NCI-H524 treated with DMSO at 0.1 percent for 48 hours (cell line): ENCODE results near the gene KRTAP4-9.
"Not testable (repeated sequence)": the region's sequence is repeated elsewhere in the genome, so short reads cannot be mapped to it uniquely, and the experiment has no call there.

Source experiments
- DNase-seq: peaks from one replicate; lab custom pipeline; 2025; lab: John Stamatoyannopoulos, UW

The KRTAP4-9 gene

GRCh38 chr17:41098042-41098441, 7.1 kb upstream of the KRTAP4-9 start, which contains the start of gene KRTAP4-8:
KRTAP4-8 (minus strand) TSS chr17:41098142; CDS start chr17:41098084, 58 bp downstream.
- no peak for DNase-seq

- no peak for DNase-seq
These were observed 6.7 kb upstream of the KRTAP4-9 start for GRCh38 chr17:41098481-41098880.

- DNase-seq: not testable (repeated sequence)
These were observed 5.3 kb upstream of the KRTAP4-9 start for GRCh38 chr17:41099682-41100480.

- no peak for DNase-seq
These were observed 3.5 kb upstream of the KRTAP4-9 start, which contains the start of gene KRTAP4-16 for GRCh38 chr17:41101586-41102259. KRTAP4-16 (minus strand) TSS chr17:41102209; CDS start chr17:41102209, 0 bp downstream.

GRCh38 chr17:41103896-41104295, 1.3 kb upstream of the KRTAP4-9 start:
- no peak for DNase-seq

- not testable (repeated sequence) for DNase-seq
These were observed 677 bp upstream of the KRTAP4-9 start for GRCh38 chr17:41104386-41105038.

GRCh38 chr17:41107941-41108450, 2.8 kb downstream of the KRTAP4-9 start:
- no peak for DNase-seq

- DNase-seq: not testable (repeated sequence)
These were observed 3.7 kb downstream of the KRTAP4-9 start for GRCh38 chr17:41108728-41109386.

- DNase-seq: no peak
These were observed 6.1 kb downstream of the KRTAP4-9 start for GRCh38 chr17:41111151-41111885.

- DNase-seq: no peak
These were observed 11.1 kb downstream of the KRTAP4-9 start for GRCh38 chr17:41116297-41116696.

- DNase-seq: not testable (repeated sequence)
These were observed 12.7 kb downstream of the KRTAP4-9 start, which contains the start of gene KRTAP4-11 for GRCh38 chr17:41117846-41118386. KRTAP4-11 (minus strand) TSS chr17:41118373; CDS start chr17:41118315, 58 bp downstream.

- no peak for DNase-seq
These were observed 13.5 kb downstream of the KRTAP4-9 start for GRCh38 chr17:41118721-41119120.

- DNase-seq: not testable (repeated sequence)
These were observed 14.8 kb downstream of the KRTAP4-9 start for GRCh38 chr17:41119696-41120690.

- DNase-seq: no peak
These were observed 16.6 kb downstream of the KRTAP4-9 start for GRCh38 chr17:41121742-41122141.

- not testable (repeated sequence) for DNase-seq
These were observed 18.3 kb downstream of the KRTAP4-9 start for GRCh38 chr17:41123292-41123990.

GRCh38 chr17:41123991-41124371, 18.8 kb downstream of the KRTAP4-9 start, which contains the start of gene KRTAP4-12:
KRTAP4-12 (minus strand) TSS chr17:41124182; CDS start chr17:41124122, 60 bp downstream.
- DNase-seq: not testable (repeated sequence)

- no peak for DNase-seq
These were observed 19.9 kb downstream of the KRTAP4-9 start for GRCh38 chr17:41125064-41125463.

- no peak for DNase-seq
These were observed 21.2 kb downstream of the KRTAP4-9 start for GRCh38 chr17:41126412-41126811.

- no peak for DNase-seq
These were observed 22.2 kb downstream of the KRTAP4-9 start for GRCh38 chr17:41127371-41127770.
